ENCODE measurements around the gene PLCZ1. TPM values are rescaled to one million over a fixed set of nuclear protein-coding genes. Genes with fewer than 3 reads are reported as not detected.
"Not testable (repeated sequence)": the region's sequence is repeated elsewhere in the genome, so short reads cannot be mapped to it uniquely, and the experiment has no call there.

The PLCZ1 gene
- total RNA-seq, 1 donor from 2014 or later = not detected

DNA sequence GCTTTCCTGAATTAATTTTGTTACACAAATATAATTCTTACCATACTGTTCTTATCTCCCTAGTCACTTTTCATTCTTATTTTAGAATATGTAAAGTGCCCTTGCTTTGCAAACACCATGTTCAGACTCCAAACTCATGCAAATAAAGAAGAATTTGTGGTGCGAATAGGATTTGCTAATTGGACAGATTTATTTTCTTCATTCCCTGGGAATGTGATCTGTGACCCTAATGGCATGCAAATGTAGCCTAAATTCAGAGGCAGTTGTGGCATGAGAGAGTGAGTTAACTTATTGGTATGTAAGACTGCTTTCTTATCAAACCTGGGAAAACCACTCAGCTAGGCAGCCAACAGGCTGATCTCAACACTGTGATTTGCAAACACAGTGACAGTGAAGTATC lies 10.1 kb upstream of the PLCZ1 start:
- Mint-ChIP-seq H3K27ac (no peak overlapping the region), H3K4me3 (no peak overlapping the region), H3K4me1 (ENCODE audit: low read depth) (no peaks in the 10 kb centered on the region), H3K27me3 (ENCODE audit: insufficient read depth) (no peaks in the 10 kb centered on the region), H3K9me3 (no peaks in the 10 kb centered on the region), H3K36me3 (ENCODE audit: low read depth) (no peaks in the 10 kb centered on the region)
- no peak for DNase-seq (ENCODE audit: low spot score)
- intact Hi-C loops (cut with micrococcal nuclease) = no loop called here

DNA sequence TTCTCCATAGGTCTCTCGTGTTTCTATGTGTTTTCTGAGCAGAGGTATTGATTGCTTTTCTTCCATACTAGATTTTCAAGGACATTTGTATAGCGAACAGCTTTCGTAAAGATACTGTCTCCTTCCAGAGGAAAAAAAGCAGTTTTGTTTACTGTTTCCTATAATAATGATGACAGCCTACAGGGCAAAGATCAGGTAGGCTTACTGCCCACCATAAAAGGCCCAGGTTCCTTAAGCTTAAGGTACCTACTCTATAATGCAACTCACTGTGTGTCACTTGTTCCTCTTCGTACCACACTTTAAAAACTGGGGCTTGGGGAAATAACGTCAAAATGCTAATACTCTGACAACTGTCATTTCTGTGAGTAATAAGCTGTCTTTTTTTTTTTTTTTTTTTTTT lies 6.7 kb downstream of the PLCZ1 start:
- no peaks in the 10 kb centered on the region for H3K4me1 Mint-ChIP-seq (ENCODE audit: low read depth)
- no peak overlapping the region for H3K27ac Mint-ChIP-seq
- H3K9me3 Mint-ChIP-seq = peaks cover 10% of the 10 kb centered on the region
- no peaks in the 10 kb centered on the region for H3K36me3 Mint-ChIP-seq (ENCODE audit: low read depth)
- H3K27me3 Mint-ChIP-seq (ENCODE audit: insufficient read depth) = no peaks in the 10 kb centered on the region
- intact Hi-C loops (cut with micrococcal nuclease) = no loop called here
- no peak overlapping the region for H3K4me3 Mint-ChIP-seq
- no peak for DNase-seq (ENCODE audit: low spot score)

- intact Hi-C loops (cut with micrococcal nuclease) = no loop called here
Measured at GRCh38 chr12:18723752-18724151, 14.1 kb downstream of the PLCZ1 start.

DNA sequence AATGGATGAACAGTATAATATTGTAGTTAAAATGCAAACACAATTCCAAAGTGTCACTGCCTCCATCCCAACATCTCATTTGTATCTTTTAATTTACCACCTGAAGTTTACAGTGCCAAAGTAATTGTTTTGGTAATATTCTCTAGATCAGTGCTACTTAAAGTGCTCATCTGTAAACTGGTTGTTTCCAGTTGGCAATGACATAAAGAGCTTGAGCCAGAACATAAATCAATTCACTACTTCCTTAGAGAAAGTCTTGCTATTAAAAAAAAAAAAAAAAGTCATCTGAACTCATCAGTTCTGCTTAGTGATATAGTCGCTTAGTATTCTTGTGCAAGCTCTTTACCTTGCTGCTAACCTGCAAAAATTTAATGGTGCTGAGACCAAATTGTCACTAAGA lies 16.4 kb downstream of the PLCZ1 start:
- H3K27ac Mint-ChIP-seq = no peak overlapping the region
- intact Hi-C loops (cut with micrococcal nuclease) = no loop called here
- no peaks in the 10 kb centered on the region for H3K27me3 Mint-ChIP-seq (ENCODE audit: insufficient read depth)
- DNase-seq (ENCODE audit: low spot score) = no peak
- no peaks in the 10 kb centered on the region for H3K36me3 Mint-ChIP-seq (ENCODE audit: low read depth)
- no peaks in the 10 kb centered on the region for H3K9me3 Mint-ChIP-seq
- no peak overlapping the region for H3K4me3 Mint-ChIP-seq
- H3K4me1 Mint-ChIP-seq (ENCODE audit: low read depth) = no peaks in the 10 kb centered on the region

More at GRCh38 chr12:18723752-18724151, 14.1 kb downstream of the PLCZ1 start:
- no peaks in the 10 kb centered on the region for H3K27me3 Mint-ChIP-seq (ENCODE audit: insufficient read depth)
- H3K4me3 Mint-ChIP-seq = no peak overlapping the region
- no peaks in the 10 kb centered on the region for H3K36me3 Mint-ChIP-seq (ENCODE audit: low read depth)
- no peaks in the 10 kb centered on the region for H3K9me3 Mint-ChIP-seq
- no peaks in the 10 kb centered on the region for H3K4me1 Mint-ChIP-seq (ENCODE audit: low read depth)
- no peak overlapping the region for H3K27ac Mint-ChIP-seq
- DNase-seq (ENCODE audit: low spot score) = no peak

- no peak overlapping the region for H3K27ac Mint-ChIP-seq
- H3K27me3 Mint-ChIP-seq (ENCODE audit: insufficient read depth) = no peaks in the 10 kb centered on the region
- no peaks in the 10 kb centered on the region for H3K9me3 Mint-ChIP-seq
- no peak for DNase-seq (ENCODE audit: low spot score)
- no peaks in the 10 kb centered on the region for H3K4me1 Mint-ChIP-seq (ENCODE audit: low read depth)
- intact Hi-C loops (cut with micrococcal nuclease) = no loop called here
- H3K36me3 Mint-ChIP-seq (ENCODE audit: low read depth) = no peaks in the 10 kb centered on the region
- no peak overlapping the region for H3K4me3 Mint-ChIP-seq
Measured at GRCh38 chr12:18720690-18721089, 17.1 kb downstream of the PLCZ1 start.

DNA sequence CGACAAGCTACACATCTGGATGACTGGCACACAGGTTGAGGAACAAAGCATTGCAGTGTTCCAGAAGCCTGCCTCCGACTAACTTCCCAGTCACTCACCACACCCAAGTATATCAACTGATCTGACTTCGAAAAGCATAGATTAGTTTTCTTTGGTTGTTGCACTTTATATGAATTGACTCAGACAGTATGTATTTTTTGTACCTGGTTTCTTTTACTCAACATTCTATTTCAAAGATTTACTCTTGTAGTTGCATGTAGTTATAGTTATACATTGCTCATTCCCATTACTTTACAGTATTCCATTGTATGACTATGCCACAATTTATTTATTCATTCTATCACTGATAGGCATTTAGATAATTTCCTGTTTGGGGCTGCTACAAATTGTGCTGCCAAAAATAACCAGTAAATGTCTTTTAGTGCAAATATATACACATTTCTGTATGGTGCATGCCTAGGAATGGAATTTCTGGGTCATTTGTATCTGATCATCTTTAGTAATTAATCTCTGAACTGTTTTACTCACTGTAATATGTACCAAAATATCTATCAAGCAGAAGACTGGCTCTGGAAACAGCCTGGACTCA lies 17.8 kb downstream of the PLCZ1 start:
- Mint-ChIP-seq H3K4me3 (no peak overlapping the region), H3K27me3 (ENCODE audit: insufficient read depth) (no peaks in the 10 kb centered on the region), H3K36me3 (ENCODE audit: low read depth) (no peaks in the 10 kb centered on the region), H3K4me1 (ENCODE audit: low read depth) (no peaks in the 10 kb centered on the region), H3K9me3 (no peaks in the 10 kb centered on the region), H3K27ac (no peak overlapping the region)
- DNase-seq (ENCODE audit: low spot score) = no peak
- intact Hi-C loops (cut with micrococcal nuclease) = no loop called here

DNA sequence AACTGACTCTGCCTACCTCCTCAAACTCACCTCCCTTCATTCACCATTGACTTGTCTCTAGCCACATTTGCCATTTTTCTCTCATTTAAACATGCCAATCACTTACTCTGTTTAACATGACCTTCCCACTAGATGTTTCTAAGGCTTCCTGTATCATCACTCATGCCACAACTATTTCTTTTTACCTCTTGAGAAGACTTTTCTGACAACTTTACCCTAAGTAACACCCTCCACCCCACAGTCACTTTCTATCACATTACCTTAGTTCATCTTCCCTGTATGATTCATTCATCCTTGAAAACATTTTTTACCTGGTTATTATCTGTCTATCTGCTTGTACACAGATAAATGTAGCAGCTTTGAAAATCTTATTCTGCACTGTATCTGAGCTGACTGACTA lies 19.4 kb downstream of the PLCZ1 start:
- H3K27ac Mint-ChIP-seq = no peak overlapping the region
- H3K9me3 Mint-ChIP-seq = no peaks in the 10 kb centered on the region

GRCh38 chr12:18716236-18716635 lies 21.6 kb downstream of the PLCZ1 start:
- Mint-ChIP-seq H3K36me3 (ENCODE audit: low read depth) (no peaks in the 10 kb centered on the region), H3K27ac (no peak overlapping the region), H3K27me3 (ENCODE audit: insufficient read depth) (no peaks in the 10 kb centered on the region), H3K9me3 (no peaks in the 10 kb centered on the region), H3K4me3 (no peak overlapping the region), H3K4me1 (ENCODE audit: low read depth) (no peaks in the 10 kb centered on the region)
- no peak for DNase-seq (ENCODE audit: low spot score)
- intact Hi-C loops (cut with micrococcal nuclease) = no loop called here

More for the DNA sequence above, 19.4 kb downstream of the PLCZ1 start:
- Mint-ChIP-seq H3K4me3 (no peak overlapping the region), H3K36me3 (ENCODE audit: low read depth) (no peaks in the 10 kb centered on the region), H3K4me1 (ENCODE audit: low read depth) (no peaks in the 10 kb centered on the region), H3K27me3 (ENCODE audit: insufficient read depth) (no peaks in the 10 kb centered on the region)
- intact Hi-C loops (cut with micrococcal nuclease) = no loop called here
- DNase-seq (ENCODE audit: low spot score) = no peak

GRCh38 chr12:18706798-18707197 lies 31.0 kb downstream of the PLCZ1 start:
- Mint-ChIP-seq H3K4me3 (no peak overlapping the region), H3K9me3 (peaks cover 23% of the 10 kb centered on the region), H3K27ac (no peak overlapping the region), H3K27me3 (ENCODE audit: insufficient read depth) (no peaks in the 10 kb centered on the region), H3K36me3 (ENCODE audit: low read depth) (no peaks in the 10 kb centered on the region), H3K4me1 (ENCODE audit: low read depth) (no peaks in the 10 kb centered on the region)
- DNase-seq (ENCODE audit: low spot score) = no peak
- intact Hi-C loops (cut with micrococcal nuclease) = no loop called here

DNA sequence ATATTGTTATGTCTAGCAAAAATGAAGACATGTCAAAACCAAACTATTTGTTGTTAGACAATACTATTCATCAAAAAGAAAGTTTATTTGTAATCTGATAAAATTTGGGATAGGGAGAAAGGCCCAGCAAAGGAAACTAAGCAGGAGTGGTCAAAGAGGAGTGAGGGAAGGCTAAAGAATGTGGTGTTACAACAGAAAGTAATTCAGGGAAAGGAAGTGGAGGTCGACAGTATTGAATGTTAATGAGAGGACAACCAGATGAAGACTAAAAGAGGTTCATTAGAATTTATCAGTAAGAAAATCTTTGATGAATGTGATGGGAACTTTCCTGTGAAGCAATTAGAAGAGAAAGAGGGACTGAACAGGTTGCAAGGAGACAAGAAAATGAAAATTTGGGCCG lies 33.9 kb downstream of the PLCZ1 start:
- no peak overlapping the region for H3K4me3 Mint-ChIP-seq
- no peak overlapping the region for H3K27ac Mint-ChIP-seq
- H3K36me3 Mint-ChIP-seq (ENCODE audit: low read depth) = no peaks in the 10 kb centered on the region
- H3K9me3 Mint-ChIP-seq = peaks cover 18% of the 10 kb centered on the region
- no peaks in the 10 kb centered on the region for H3K4me1 Mint-ChIP-seq (ENCODE audit: low read depth)
- no peaks in the 10 kb centered on the region for H3K27me3 Mint-ChIP-seq (ENCODE audit: insufficient read depth)
- intact Hi-C loops (cut with micrococcal nuclease) = no loop called here
- DNase-seq (ENCODE audit: low spot score) = no peak

DNA sequence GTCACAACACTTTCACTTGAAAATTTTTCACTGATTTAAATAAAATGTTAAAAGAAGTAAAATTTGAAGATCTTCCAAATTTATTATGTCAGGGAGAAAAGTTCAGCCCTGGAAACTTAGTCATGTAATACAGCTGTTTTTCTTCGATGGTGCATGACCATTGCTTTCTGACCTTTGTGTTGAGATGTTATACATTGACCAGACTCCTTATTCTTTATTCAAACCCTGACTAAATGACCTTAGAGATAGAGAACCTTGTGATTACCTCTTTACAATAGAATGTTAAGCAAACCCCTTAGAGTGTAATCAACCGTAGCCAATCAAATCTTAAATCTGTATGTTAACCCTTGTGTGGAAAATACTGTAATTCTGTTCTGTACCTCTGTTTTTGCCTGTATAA lies 34.5 kb downstream of the PLCZ1 start:
- DNase-seq (ENCODE audit: low spot score) = no peak
- no peaks in the 10 kb centered on the region for H3K36me3 Mint-ChIP-seq (ENCODE audit: low read depth)
- no peak overlapping the region for H3K4me3 Mint-ChIP-seq
- intact Hi-C loops (cut with micrococcal nuclease) = no loop called here
- H3K9me3 Mint-ChIP-seq = peaks cover 20% of the 10 kb centered on the region
- no peak overlapping the region for H3K27ac Mint-ChIP-seq
- no peaks in the 10 kb centered on the region for H3K27me3 Mint-ChIP-seq (ENCODE audit: insufficient read depth)
- H3K4me1 Mint-ChIP-seq (ENCODE audit: low read depth) = no peaks in the 10 kb centered on the region

GRCh38 chr12:18700271-18700670 lies 37.5 kb downstream of the PLCZ1 start:
- peaks cover 16% of the 10 kb centered on the region for H3K9me3 Mint-ChIP-seq
- no peak overlapping the region for H3K4me3 Mint-ChIP-seq
- intact Hi-C loops (cut with micrococcal nuclease) = no loop called here

DNA sequence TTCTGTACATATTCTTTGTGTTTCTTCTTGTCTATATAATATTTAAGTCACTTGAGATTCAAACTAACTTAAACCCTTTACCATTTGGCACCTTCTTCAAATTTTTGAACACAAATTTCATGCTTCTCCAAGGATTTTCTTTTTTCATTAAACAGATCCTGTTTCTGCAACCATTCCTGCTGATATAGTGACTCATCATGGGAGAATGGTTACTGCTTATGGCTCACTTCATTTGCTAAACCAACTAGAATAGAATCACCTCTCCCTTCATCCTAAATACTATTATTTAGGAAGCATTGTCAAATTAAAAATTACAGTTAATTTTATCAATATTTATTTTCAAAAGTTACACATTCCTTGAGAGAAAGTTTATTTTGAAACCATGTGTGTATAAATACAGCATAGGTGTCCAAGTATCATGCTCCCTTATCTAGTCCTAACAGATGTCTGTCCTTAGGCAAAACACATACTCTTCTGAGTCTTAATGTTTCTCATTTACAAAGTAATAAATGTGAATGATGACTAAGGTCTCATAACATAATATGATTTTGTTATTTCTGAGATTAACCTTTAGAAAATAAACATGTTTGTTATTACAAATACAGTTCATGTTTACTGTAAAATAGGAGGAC lies 40.7 kb downstream of the PLCZ1 start:
- H3K4me1 Mint-ChIP-seq (ENCODE audit: low read depth) = no peaks in the 10 kb centered on the region
- H3K9me3 Mint-ChIP-seq = peaks cover 13% of the 10 kb centered on the region
- H3K36me3 Mint-ChIP-seq (ENCODE audit: low read depth) = no peaks in the 10 kb centered on the region
- intact Hi-C loops (cut with micrococcal nuclease) = no loop called here
- no peak for DNase-seq (ENCODE audit: low spot score)
- H3K27me3 Mint-ChIP-seq (ENCODE audit: insufficient read depth) = no peaks in the 10 kb centered on the region
- no peak overlapping the region for H3K27ac Mint-ChIP-seq
- no peak overlapping the region for H3K4me3 Mint-ChIP-seq

More at GRCh38 chr12:18700271-18700670, 37.5 kb downstream of the PLCZ1 start:
- Mint-ChIP-seq H3K27ac (no peak overlapping the region), H3K27me3 (ENCODE audit: insufficient read depth) (no peaks in the 10 kb centered on the region), H3K36me3 (ENCODE audit: low read depth) (no peaks in the 10 kb centered on the region), H3K4me1 (ENCODE audit: low read depth) (no peaks in the 10 kb centered on the region)
- no peak for DNase-seq (ENCODE audit: low spot score)

- H3K9me3 Mint-ChIP-seq = peaks cover 21% of the 10 kb centered on the region
- DNase-seq (ENCODE audit: low spot score); H3K36me3 Mint-ChIP-seq (ENCODE audit: low read depth); H3K4me3 Mint-ChIP-seq; intact Hi-C loops (cut with micrococcal nuclease); H3K4me1 Mint-ChIP-seq (ENCODE audit: low read depth); H3K27ac Mint-ChIP-seq; H3K27me3 Mint-ChIP-seq (ENCODE audit: insufficient read depth): not testable (repeated sequence)
Measured at GRCh38 chr12:18693986-18694385, 43.8 kb downstream of the PLCZ1 start.
